HepG2 (cell line): ENCODE measurements around the gene VTI1B. TPM values are rescaled to one million over a fixed set of nuclear protein-coding genes. Genes with fewer than 3 reads are reported as not detected.

Source experiments
- CEBPG ChIP-seq: IDR thresholded peaks from 2 replicates; pipeline ENCODE4 v1.6.1; 2016
- FOXC1 ChIP-seq: sonication (generic); formaldehyde crosslinking; IDR thresholded peaks from 2 replicates; pipeline ENCODE4 v1.8.0; 2022; ENCODE audit warnings: mild to moderate bottlenecking, missing genetic modification reagents, borderline replicate concordance
- HOXA5 ChIP-seq: sonication (generic); formaldehyde crosslinking; IDR thresholded peaks from 2 replicates; pipeline ENCODE4 v1.4.0; 2020; ENCODE audit warnings: missing genetic modification reagents
- KLF11 ChIP-seq: IDR thresholded peaks from 2 replicates; pipeline ENCODE4 v1.6.1; 2016; ENCODE audit warnings: missing compliant biosample characterization
- KLF12 ChIP-seq: sonication (generic); formaldehyde crosslinking; IDR thresholded peaks from 2 replicates; pipeline ENCODE4 v1.4.0; 2020; ENCODE audit warnings: missing genetic modification reagents, borderline replicate concordance
- MBNL3 ChIP-seq: fragments of 250-450 bp; sonication (Bioruptor Pico); conservative IDR thresholded peaks from 2 replicates; pipeline ENCODE4 v1.8.0; 2022; ENCODE audit warnings: mild to moderate bottlenecking, inconsistent platforms
- RFXAP ChIP-seq: sonication (generic); formaldehyde crosslinking; IDR thresholded peaks from 2 replicates; pipeline ENCODE4 v1.4.0; 2020; ENCODE audit warnings: missing genetic modification reagents, borderline replicate concordance
- RXRB ChIP-seq: IDR thresholded peaks from 2 replicates; pipeline ENCODE4 v1.6.1; 2016; ENCODE audit warnings: borderline replicate concordance, missing genetic modification reagents, missing compliant biosample characterization
- ZBTB21 ChIP-seq: sonication (generic); formaldehyde crosslinking; IDR thresholded peaks from 2 replicates; pipeline ENCODE4 v1.4.0; 2020; ENCODE audit warnings: missing genetic modification reagents
- ZNF232 ChIP-seq: sonication (generic); formaldehyde crosslinking; IDR thresholded peaks from 2 replicates; pipeline ENCODE4 v1.4.0; 2020; ENCODE audit warnings: missing genetic modification reagents, borderline replicate concordance
- ZNF431 ChIP-seq: sonication (generic); formaldehyde crosslinking; IDR thresholded peaks from 2 replicates; pipeline ENCODE4 v1.9.0; 2022; ENCODE audit warnings: missing genetic modification reagents, low read depth, mild to moderate bottlenecking, borderline replicate concordance
- ZNF543 ChIP-seq: sonication (generic); formaldehyde crosslinking; IDR thresholded peaks from 2 replicates; pipeline ENCODE4 v1.4.0; 2020; ENCODE audit warnings: mild to moderate bottlenecking, missing genetic modification reagents
- ZSCAN29 ChIP-seq: sonication (generic); formaldehyde crosslinking; conservative IDR thresholded peaks from 2 replicates; pipeline ENCODE4 v1.4.0; 2020; ENCODE audit warnings: mild to moderate bottlenecking, missing genetic modification reagents
- polyA plus RNA-seq, 8 experiments: library from polyadenylated mRNA; depleted of rRNA in 3 of 8; stranded (reverse) in 7 of 8; unstranded in 1 of 8; fragments of >200 nt; fragmentation: Illumina TruSeq in 4 of 8; extraction: Trizol in 4 of 8; gene quantifications; 2 replicates each; pipeline versions ENCODE4 v1.2.1 to v1.2.3, GENCODE V29; 2011 to 2016; ENCODE audit warnings: low read depth in 4 of 8, missing spikeins in 1 of 8, mixed read lengths in 1 of 8; ENCODE audit not compliant: insufficient read depth in 1 of 8
- total RNA-seq, 5 experiments: library from RNA; depleted of rRNA; stranded (reverse); fragments of >200 nt; fragmentation: Illumina TruSeq; extraction: Trizol; gene quantifications; 2 replicates each; pipeline ENCODE4 v1.2.3, GENCODE V29; 2016; ENCODE audit warnings: low read depth in 1 of 5
- TF ChIP-seq, protein P1 (sequence below): sonication (generic); formaldehyde crosslinking; IDR thresholded peaks from 2 replicates; pipeline ENCODE4 v1.9.0; 2022; ENCODE audit warnings: low read depth, missing genetic modification reagents
- TF ChIP-seq, protein P2 (sequence below): IDR thresholded peaks from 2 replicates; pipeline ENCODE4 v1.6.1; 2018; ENCODE audit warnings: missing genetic modification reagents, mild to moderate bottlenecking, missing compliant biosample characterization
- TF ChIP-seq, protein P3 (sequence below): sonication (generic); formaldehyde crosslinking; IDR thresholded peaks from 2 replicates; pipeline ENCODE4 v1.4.0; 2020; ENCODE audit warnings: mild to moderate bottlenecking, missing genetic modification reagents
- TF ChIP-seq, protein P4 (sequence below): sonication (generic); formaldehyde crosslinking; IDR thresholded peaks from 2 replicates; pipeline ENCODE4 v1.4.0; 2020; ENCODE audit warnings: missing genetic modification reagents
- TF ChIP-seq, protein P5 (sequence below): sonication (generic); formaldehyde crosslinking; IDR thresholded peaks from 2 replicates; pipeline ENCODE4 v1.5.0; 2020; ENCODE audit warnings: mild to moderate bottlenecking, low read depth, missing genetic modification reagents, borderline replicate concordance
- TF ChIP-seq, protein P6 (sequence below): sonication (generic); formaldehyde crosslinking; IDR thresholded peaks from 2 replicates; pipeline ENCODE4 v1.4.0; 2020; ENCODE audit warnings: missing genetic modification reagents, mild to moderate bottlenecking, borderline replicate concordance

VTI1B gene
- total and polyA plus RNA-seq, 2 of the 13 experiments (the other 11 are each of a cell fraction or from before 2014, with no cell fraction given) = 39.0 to 103 TPM

DNA sequence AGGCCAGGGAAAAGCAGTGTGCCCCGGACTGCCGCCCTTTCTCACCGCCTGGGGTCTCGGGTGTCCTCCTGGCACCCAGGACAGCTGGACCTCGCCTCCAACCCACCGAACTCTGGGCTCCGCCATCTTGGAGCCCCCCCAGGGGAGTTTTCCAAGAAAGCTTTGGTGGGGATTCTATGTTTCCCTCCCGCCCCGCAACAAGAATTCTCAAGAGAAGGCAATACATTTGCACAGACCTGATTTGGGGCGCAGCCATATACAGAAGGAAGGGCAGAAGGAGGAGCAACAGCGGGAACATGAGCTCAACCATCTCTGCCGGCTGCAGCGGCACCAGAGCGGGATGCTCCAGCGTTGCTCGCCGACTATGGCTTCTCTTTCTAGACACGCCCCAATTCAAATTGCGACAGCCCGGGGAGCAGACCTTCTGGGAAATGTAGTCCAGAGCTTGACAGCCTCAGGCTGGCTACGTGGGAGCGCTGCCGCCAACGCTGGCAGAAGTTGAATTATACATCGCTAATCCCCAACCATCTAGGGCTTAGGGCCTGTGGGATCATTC is 21.0 kb upstream of the VTI1B start, which contains the start of gene RDH11 (continued):
- TF ChIP-seq, protein P1, sequence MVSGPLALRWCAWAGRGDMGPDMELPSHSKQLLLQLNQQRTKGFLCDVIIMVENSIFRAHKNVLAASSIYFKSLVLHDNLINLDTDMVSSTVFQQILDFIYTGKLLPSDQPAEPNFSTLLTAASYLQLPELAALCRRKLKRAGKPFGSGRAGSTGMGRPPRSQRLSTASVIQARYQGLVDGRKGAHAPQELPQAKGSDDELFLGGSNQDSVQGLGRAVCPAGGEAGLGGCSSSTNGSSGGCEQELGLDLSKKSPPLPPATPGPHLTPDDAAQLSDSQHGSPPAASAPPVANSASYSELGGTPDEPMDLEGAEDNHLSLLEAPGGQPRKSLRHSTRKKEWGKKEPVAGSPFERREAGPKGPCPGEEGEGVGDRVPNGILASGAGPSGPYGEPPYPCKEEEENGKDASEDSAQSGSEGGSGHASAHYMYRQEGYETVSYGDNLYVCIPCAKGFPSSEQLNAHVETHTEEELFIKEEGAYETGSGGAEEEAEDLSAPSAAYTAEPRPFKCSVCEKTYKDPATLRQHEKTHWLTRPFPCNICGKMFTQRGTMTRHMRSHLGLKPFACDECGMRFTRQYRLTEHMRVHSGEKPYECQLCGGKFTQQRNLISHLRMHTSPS (CRISPR knock-in tag) = no peak
- peak; percentile 96 for TF ChIP-seq CEBPG
- TF ChIP-seq, protein P2, sequence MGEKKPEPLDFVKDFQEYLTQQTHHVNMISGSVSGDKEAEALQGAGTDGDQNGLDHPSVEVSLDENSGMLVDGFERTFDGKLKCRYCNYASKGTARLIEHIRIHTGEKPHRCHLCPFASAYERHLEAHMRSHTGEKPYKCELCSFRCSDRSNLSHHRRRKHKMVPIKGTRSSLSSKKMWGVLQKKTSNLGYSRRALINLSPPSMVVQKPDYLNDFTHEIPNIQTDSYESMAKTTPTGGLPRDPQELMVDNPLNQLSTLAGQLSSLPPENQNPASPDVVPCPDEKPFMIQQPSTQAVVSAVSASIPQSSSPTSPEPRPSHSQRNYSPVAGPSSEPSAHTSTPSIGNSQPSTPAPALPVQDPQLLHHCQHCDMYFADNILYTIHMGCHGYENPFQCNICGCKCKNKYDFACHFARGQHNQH (CRISPR knock-in tag) = no peak; the same call in 1 of the 2 replicates
- TF ChIP-seq, protein P3, sequence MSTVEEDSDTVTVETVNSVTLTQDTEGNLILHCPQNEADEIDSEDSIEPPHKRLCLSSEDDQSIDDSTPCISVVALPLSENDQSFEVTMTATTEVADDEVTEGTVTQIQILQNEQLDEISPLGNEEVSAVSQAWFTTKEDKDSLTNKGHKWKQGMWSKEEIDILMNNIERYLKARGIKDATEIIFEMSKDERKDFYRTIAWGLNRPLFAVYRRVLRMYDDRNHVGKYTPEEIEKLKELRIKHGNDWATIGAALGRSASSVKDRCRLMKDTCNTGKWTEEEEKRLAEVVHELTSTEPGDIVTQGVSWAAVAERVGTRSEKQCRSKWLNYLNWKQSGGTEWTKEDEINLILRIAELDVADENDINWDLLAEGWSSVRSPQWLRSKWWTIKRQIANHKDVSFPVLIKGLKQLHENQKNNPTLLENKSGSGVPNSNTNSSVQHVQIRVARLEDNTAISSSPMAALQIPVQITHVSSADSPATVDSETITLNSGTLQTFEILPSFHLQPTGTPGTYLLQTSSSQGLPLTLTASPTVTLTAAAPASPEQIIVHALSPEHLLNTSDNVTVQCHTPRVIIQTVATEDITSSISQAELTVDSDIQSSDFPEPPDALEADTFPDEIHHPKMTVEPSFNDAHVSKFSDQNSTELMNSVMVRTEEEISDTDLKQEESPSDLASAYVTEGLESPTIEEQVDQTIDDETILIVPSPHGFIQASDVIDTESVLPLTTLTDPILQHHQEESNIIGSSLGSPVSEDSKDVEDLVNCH (CRISPR knock-in tag) = no peak
- TF ChIP-seq, protein P4, sequence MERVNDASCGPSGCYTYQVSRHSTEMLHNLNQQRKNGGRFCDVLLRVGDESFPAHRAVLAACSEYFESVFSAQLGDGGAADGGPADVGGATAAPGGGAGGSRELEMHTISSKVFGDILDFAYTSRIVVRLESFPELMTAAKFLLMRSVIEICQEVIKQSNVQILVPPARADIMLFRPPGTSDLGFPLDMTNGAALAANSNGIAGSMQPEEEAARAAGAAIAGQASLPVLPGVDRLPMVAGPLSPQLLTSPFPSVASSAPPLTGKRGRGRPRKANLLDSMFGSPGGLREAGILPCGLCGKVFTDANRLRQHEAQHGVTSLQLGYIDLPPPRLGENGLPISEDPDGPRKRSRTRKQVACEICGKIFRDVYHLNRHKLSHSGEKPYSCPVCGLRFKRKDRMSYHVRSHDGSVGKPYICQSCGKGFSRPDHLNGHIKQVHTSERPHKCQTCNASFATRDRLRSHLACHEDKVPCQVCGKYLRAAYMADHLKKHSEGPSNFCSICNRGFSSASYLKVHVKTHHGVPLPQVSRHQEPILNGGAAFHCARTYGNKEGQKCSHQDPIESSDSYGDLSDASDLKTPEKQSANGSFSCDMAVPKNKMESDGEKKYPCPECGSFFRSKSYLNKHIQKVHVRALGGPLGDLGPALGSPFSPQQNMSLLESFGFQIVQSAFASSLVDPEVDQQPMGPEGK (CRISPR knock-in tag) = peak; percentile 60; the same call in 1 of the 2 replicates
- TF ChIP-seq ZNF232 (CRISPR knock-in tag) = no peak
- no peak for TF ChIP-seq MBNL3 (CRISPR knock-in tag)
- TF ChIP-seq RXRB (CRISPR knock-in tag) = peak; percentile 53; the same call in 1 of the 2 replicates
- peak; percentile 67; the same call in 1 of the 2 replicates for TF ChIP-seq FOXC1 (CRISPR knock-in tag)
- TF ChIP-seq, protein P5, sequence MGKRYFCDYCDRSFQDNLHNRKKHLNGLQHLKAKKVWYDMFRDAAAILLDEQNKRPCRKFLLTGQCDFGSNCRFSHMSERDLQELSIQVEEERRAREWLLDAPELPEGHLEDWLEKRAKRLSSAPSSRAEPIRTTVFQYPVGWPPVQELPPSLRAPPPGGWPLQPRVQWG (CRISPR knock-in tag) = no peak
- TF ChIP-seq ZNF431 (CRISPR knock-in tag) = no peak
- 0 out of 2 replicates have a peak, but pooled peaks have one; percentile 31 for TF ChIP-seq ZSCAN29 (CRISPR knock-in tag)
- TF ChIP-seq ZBTB21 = no peak
- no peak for TF ChIP-seq HOXA5 (CRISPR knock-in tag)
- TF ChIP-seq KLF12 = no peak
- no peak for TF ChIP-seq KLF11
- TF ChIP-seq RFXAP (CRISPR knock-in tag) = no peak
- TF ChIP-seq ZNF543 = peak; percentile 80
- TF ChIP-seq, protein P6, sequence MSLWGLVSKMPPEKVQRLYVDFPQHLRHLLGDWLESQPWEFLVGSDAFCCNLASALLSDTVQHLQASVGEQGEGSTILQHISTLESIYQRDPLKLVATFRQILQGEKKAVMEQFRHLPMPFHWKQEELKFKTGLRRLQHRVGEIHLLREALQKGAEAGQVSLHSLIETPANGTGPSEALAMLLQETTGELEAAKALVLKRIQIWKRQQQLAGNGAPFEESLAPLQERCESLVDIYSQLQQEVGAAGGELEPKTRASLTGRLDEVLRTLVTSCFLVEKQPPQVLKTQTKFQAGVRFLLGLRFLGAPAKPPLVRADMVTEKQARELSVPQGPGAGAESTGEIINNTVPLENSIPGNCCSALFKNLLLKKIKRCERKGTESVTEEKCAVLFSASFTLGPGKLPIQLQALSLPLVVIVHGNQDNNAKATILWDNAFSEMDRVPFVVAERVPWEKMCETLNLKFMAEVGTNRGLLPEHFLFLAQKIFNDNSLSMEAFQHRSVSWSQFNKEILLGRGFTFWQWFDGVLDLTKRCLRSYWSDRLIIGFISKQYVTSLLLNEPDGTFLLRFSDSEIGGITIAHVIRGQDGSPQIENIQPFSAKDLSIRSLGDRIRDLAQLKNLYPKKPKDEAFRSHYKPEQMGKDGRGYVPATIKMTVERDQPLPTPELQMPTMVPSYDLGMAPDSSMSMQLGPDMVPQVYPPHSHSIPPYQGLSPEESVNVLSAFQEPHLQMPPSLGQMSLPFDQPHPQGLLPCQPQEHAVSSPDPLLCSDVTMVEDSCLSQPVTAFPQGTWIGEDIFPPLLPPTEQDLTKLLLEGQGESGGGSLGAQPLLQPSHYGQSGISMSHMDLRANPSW = no peak
